ENCODE results near the gene DUSP18. TPM values are rescaled to one million over a fixed set of nuclear protein-coding genes. Genes with fewer than 3 reads are reported as not detected.
"Not testable (repeated sequence)": the region's sequence is repeated elsewhere in the genome, so short reads cannot be mapped to it uniquely, and the experiment has no call there.

DUSP18 gene
- 5.2 and 11.5 TPM in 2 replicates for total RNA-seq

DNA sequence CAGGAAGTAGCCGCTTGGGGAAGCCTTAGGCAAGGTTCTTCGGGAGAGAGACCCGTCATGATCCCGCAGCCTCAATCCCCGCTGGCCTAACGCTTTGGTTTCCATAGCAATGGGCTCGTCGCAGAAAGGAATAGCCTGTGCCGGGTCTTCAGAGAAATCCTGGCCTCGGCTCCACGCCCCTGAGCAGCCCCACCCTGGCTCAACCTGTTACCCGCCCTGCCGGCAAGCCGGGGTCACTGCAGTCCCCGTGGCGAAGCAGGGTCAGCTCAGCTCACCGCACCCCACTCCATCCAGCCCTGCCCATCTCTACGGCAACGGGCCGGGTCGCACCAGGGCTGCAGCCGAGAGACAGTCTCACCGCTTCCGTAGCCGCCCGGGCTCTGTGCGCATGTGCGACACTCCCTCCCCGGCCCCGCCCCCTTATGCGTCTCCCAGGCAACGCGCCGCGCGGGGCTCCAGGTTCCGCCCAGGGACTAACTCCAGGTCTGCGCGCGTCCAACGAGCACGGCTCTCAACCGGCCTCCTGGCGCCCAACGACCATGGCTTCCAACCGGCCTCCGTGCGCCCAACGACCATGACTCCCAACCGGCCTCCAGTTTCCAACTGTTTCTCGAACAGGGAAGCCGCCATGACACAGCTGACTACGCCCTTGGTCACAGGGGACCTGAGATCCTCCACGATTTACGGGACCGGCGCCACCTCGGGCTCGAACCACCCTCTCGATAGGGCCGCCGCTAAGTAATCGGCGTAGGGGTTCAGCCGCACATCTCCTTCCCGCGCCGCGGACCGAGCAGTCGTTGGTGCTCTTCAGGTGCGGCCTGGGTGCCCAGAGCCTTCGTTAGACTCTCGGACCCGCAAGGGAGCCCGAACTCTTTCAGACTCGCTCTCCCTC, at the start of gene DUSP18:
TSS of gene DUSP18 (minus strand) at position 382 of the 892 bp plus-strand sequence. CDS start 3,872 bp downstream, outside the sequence.
- no peak for DNase-seq (ENCODE audit: low read depth)
- TF ChIP-seq CTCF (conservative IDR thresholded peaks at IDR 0.05; ENCODE audit: low read depth, low read length): peak; percentile 35
- H3K4me3 ChIP-seq (ENCODE audit: low read depth, low read length): peak within 1 kb of the TSS; percentile 72

DNA sequence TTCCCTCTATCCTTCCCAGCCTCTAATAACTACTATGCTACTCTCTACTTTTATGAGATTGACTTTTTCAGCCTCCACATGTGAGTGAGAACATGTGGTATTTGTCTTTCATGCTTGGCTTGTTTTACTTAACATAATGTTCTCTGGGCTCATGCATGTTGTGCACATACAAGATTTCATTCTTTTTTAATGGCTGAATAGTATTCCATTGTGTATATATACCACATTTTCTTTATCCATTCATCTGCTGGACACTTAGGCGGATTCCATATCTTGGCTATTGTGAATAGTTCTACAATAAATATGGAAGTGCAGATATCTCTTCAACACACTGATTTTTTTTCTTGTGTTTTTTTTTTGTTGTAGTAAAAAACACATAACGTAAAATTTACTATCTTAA, 46.4 kb upstream of the DUSP18 start:
- no peak overlapping the region for H3K4me3 ChIP-seq (ENCODE audit: low read depth, low read length)
- no peak for DNase-seq (ENCODE audit: low read depth)
- TF ChIP-seq CTCF (conservative IDR thresholded peaks at IDR 0.05; ENCODE audit: low read depth, low read length): no peak

- DNase-seq (ENCODE audit: low read depth): no peak
- H3K4me3 ChIP-seq (ENCODE audit: low read depth, low read length): no peak overlapping the region
- TF ChIP-seq CTCF (conservative IDR thresholded peaks at IDR 0.05; ENCODE audit: low read depth, low read length): no peak
Observed at GRCh38 chr22:30712094-30712493, 44.4 kb upstream of the DUSP18 start.

DNA sequence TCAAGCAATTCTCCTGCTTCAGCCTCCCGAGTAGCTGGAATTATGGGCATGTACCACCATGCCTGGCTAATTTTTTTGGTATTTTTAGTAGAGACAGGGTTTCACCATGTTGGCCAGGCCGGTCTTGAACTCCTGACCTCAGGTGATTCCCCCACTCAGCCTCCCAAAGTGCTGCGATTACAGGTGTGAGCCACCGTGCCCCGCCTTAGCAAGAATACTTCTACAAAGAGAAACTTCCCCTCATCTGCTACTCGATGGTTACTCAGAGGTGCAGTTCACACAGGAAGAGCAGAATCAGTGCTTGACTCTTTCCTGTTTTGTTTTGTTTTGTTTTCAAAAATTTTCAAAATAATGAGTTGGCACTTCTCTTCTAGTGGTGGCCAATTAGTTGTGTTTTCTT, 42.3 kb upstream of the DUSP18 start:
- not testable (repeated sequence) for H3K4me3 ChIP-seq (ENCODE audit: low read depth, low read length); DNase-seq (ENCODE audit: low read depth)

DNA sequence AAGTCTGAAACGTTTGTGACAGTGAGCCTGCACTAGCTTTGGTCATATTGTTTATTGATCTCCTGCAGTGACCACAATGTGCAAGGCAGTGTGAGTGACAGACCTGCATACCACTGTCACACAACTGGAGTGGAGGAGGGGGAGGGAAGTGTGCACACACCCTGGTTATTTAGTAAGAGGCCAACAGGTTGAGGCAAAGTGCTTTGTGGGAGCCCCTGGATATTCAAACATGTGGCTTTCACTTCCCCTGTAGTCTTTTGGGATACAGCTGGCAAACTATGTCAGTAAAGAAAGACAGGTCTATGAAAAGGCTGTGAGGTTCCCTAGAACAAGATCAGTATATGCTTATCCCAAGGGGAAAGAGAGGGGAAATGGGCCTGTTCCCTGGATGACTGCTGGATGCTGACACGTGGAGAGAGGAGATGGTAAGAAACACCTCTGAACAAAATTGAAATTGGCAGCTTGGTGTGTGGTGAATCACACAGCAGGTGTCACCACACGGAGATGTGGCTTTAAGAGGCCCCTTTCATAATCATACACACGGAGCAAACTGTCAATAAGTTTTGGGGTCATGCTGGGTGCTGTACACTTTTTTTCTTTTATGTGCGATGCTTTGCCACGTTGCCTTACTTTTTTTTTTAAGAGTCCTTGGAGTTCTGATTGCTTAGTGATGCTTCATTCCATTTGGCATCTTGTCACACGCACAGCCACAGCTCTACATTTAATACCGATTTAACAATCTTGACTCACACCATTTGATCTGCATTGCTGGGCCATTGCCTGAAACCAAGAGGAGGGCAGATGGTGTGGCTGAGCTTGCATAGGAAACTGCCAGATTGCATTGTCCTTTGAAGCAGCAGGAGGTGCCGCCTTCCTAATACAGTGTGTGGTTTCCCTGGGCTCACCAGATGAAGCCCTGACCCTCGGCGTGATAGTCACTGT, 38.3 kb upstream of the DUSP18 start:
- no peak for TF ChIP-seq CTCF (conservative IDR thresholded peaks at IDR 0.05; ENCODE audit: low read depth, low read length)
- no peak for DNase-seq (ENCODE audit: low read depth)
- no peak overlapping the region for H3K4me3 ChIP-seq (ENCODE audit: low read depth, low read length)

GRCh38 chr22:30704978-30705377, 37.3 kb upstream of the DUSP18 start:
- no peak overlapping the region for H3K4me3 ChIP-seq (ENCODE audit: low read depth, low read length)
- no peak for DNase-seq (ENCODE audit: low read depth)
- TF ChIP-seq CTCF (conservative IDR thresholded peaks at IDR 0.05; ENCODE audit: low read depth, low read length): no peak

GRCh38 chr22:30702856-30703255, 35.2 kb upstream of the DUSP18 start:
- no peak for TF ChIP-seq CTCF (conservative IDR thresholded peaks at IDR 0.05; ENCODE audit: low read depth, low read length)
- DNase-seq (ENCODE audit: low read depth): no peak
- H3K4me3 ChIP-seq (ENCODE audit: low read depth, low read length): no peak overlapping the region
